Measurements from ENCODE around the gene KRT1. TPM values are rescaled to one million over a fixed set of nuclear protein-coding genes. Genes with fewer than 3 reads are reported as not detected.

Gene KRT1
- total RNA-seq, 2 donors from 2014 or later: 1.5 to 18.1 TPM

DNA sequence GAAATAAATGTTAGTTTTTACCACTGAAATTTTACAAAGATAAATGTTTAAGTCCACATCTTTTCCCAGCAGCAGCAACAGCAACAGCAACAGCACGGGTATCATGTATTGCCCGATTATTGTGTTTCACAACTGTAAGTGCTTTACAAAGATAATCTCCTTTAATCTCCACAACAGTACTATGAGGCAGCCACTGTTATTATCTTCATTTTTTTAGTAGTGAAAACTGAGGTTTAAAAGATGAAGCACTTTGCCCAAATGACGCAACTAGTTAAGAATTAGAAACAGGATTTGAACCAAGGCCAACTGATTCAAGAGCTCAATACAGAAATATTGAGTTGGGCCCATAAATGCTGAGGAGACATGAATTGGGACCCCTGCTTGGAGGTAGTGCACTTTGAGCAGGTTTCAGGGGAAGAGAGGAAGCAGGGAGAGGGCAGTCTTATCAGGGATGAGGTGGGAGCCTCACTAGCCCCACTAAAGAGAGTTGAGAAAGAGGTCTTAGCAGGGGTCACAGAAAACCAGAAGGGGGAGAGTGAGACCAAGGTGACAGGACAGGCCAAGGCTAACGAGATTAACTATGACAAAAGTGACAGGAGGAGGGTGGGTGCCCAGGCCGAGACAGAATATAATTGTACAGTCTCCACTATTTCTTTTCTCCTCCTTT, 43.5 kb downstream of the KRT1 start:
- 87% methylated on average over 5 of the region's 5 CpGs for WGBS
- TF ChIP-seq POLR2AphosphoS5 (IDR thresholded peaks at IDR 0.05) (no peak), POLR2A (IDR thresholded peaks at IDR 0.05) (no peak)
- TF ChIP-seq, protein P1, sequence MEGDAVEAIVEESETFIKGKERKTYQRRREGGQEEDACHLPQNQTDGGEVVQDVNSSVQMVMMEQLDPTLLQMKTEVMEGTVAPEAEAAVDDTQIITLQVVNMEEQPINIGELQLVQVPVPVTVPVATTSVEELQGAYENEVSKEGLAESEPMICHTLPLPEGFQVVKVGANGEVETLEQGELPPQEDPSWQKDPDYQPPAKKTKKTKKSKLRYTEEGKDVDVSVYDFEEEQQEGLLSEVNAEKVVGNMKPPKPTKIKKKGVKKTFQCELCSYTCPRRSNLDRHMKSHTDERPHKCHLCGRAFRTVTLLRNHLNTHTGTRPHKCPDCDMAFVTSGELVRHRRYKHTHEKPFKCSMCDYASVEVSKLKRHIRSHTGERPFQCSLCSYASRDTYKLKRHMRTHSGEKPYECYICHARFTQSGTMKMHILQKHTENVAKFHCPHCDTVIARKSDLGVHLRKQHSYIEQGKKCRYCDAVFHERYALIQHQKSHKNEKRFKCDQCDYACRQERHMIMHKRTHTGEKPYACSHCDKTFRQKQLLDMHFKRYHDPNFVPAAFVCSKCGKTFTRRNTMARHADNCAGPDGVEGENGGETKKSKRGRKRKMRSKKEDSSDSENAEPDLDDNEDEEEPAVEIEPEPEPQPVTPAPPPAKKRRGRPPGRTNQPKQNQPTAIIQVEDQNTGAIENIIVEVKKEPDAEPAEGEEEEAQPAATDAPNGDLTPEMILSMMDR (IDR thresholded peaks at IDR 0.05): no peak
- H3K4me1 ChIP-seq (replicated peaks): no peaks in the 10 kb centered on the region
- no peaks in the 10 kb centered on the region for H3K9me3 ChIP-seq
- no peaks in the 10 kb centered on the region for H3K27me3 ChIP-seq (replicated peaks; ENCODE audit: insufficient read depth)
- H3K4me3 ChIP-seq: no peak overlapping the region
- DNase-seq (ENCODE audit: low spot score): no peak
- no peak overlapping the region for H3K27ac ChIP-seq
- intact Hi-C loops (cut with DNase I): no loop called here
- H3K36me3 ChIP-seq: no peaks in the 10 kb centered on the region

DNA sequence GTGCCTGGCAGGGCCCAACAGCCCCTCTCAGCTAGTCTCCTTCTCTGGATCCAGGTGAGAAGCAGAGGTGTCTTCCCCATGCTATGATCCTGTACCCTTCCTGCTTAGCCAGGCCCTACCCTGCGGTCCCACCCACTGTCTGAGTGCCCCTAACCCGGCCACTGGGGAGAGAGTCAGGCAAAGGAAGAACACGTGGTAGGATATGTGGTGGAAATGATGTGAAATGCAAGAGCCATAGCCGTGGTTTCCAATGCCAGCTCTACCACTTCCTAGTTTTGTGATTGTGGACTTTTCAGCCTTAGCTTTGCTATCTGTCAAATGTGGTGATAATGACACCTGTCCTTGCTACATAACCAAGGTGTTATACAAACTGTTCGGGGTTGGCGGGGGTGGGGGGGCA, 44.0 kb downstream of the KRT1 start:
- 84% methylated on average over 6 of the region's 6 CpGs for whole genome bisulfite sequencing
- TF ChIP-seq POLR2A (IDR thresholded peaks at IDR 0.05): no peak
- TF ChIP-seq, protein P1 (IDR thresholded peaks at IDR 0.05): no peak
- no peak for TF ChIP-seq POLR2AphosphoS5 (IDR thresholded peaks at IDR 0.05)
- H3K9me3 ChIP-seq: no peaks in the 10 kb centered on the region
- no peaks in the 10 kb centered on the region for H3K36me3 ChIP-seq
- no peak for DNase-seq (ENCODE audit: low spot score)
- H3K27me3 ChIP-seq (replicated peaks; ENCODE audit: insufficient read depth): no peaks in the 10 kb centered on the region
- H3K4me1 ChIP-seq (replicated peaks): no peaks in the 10 kb centered on the region
- intact Hi-C loops (cut with DNase I): no loop called here
- no peak overlapping the region for H3K27ac ChIP-seq
- H3K4me3 ChIP-seq: no peak overlapping the region

DNA sequence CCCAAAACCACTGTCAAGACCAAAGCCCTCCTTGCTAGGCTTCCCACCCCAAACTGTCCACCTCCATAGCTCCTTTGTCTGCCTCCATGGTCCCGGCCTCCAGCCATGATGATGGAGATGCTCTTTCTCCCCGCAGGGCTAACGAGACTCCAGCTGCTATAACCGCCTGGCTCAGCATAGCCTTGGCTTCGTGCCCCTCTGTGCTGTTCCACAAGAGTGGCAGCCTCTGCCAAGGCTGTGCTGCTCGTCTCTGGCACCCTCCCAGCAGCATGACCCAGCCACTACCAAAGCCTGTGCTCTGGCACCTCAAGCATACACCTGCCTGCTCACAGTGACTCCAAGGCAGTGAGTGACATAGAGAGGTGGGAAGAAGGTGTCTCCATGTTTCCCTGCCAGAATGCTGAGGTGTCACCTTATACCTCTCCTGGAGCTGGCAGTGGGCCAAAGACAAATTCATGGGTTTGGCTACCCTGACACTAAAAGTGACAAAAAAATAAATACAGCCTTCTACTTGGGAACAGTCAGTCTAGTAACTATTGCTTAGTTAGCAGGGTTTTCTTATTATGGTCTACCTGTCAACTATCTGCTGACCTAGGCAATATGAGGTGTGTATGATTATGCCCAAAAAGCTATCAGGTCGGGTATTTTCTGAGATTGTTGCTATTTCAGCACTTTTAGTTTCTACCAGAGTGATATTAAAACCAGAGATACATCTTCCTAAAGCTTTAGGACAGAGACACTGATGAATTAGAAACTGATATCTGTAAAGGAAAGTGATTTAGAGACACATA, 45.7 kb downstream of the KRT1 start:
- H3K27ac ChIP-seq: no peak overlapping the region

DNA sequence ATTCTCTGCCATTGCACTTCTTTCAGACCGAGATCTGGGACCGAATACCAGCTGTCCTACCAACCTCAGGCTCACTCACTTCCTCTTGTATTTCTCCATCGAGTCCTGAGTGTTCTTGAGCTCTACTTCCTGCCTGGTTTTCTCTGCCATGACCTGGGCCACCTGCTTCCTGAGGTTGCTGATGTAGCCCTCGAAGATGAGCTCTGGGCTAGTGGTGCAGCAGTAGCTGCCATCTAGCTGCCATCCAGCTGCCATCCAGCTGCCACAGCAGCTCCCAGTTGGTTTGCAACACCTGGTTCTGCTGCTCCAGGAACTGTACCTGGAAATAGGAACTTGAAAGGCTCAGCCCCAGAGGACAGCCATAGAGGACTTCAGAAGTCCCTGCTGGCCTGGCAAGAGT, 46.8 kb downstream of the KRT1 start:
- no peak overlapping the region for H3K4me3 ChIP-seq
- WGBS: 85% methylated on average over 4 of the region's 4 CpGs
- TF ChIP-seq POLR2AphosphoS5 (IDR thresholded peaks at IDR 0.05): no peak
- TF ChIP-seq, protein P1 (IDR thresholded peaks at IDR 0.05): no peak
- TF ChIP-seq POLR2A (IDR thresholded peaks at IDR 0.05): no peak
- no peak for DNase-seq (ENCODE audit: low spot score)
- H3K9me3 ChIP-seq: no peaks in the 10 kb centered on the region
- peaks cover 2% of the 10 kb centered on the region for H3K27me3 ChIP-seq (replicated peaks; ENCODE audit: insufficient read depth)
- H3K36me3 ChIP-seq: no peaks in the 10 kb centered on the region
- H3K4me1 ChIP-seq (replicated peaks): no peaks in the 10 kb centered on the region
- intact Hi-C loops (cut with DNase I): no loop called here
- H3K27ac ChIP-seq: no peak overlapping the region

More for the DNA sequence above, 45.7 kb downstream of the KRT1 start:
- DNase-seq (ENCODE audit: low spot score): peak; percentile 80
- intact Hi-C loops (cut with DNase I): no loop called here
- H3K4me1 ChIP-seq (replicated peaks): no peaks in the 10 kb centered on the region
- H3K4me3 ChIP-seq: no peak overlapping the region
- H3K36me3 ChIP-seq: no peaks in the 10 kb centered on the region
- H3K9me3 ChIP-seq: no peaks in the 10 kb centered on the region
- no peaks in the 10 kb centered on the region for H3K27me3 ChIP-seq (replicated peaks; ENCODE audit: insufficient read depth)
- peak; percentile 59 for TF ChIP-seq POLR2AphosphoS5 (IDR thresholded peaks at IDR 0.05)
- no peak for TF ChIP-seq POLR2A (IDR thresholded peaks at IDR 0.05)
- 36% methylated on average over 6 of the region's 7 CpGs for WGBS

DNA sequence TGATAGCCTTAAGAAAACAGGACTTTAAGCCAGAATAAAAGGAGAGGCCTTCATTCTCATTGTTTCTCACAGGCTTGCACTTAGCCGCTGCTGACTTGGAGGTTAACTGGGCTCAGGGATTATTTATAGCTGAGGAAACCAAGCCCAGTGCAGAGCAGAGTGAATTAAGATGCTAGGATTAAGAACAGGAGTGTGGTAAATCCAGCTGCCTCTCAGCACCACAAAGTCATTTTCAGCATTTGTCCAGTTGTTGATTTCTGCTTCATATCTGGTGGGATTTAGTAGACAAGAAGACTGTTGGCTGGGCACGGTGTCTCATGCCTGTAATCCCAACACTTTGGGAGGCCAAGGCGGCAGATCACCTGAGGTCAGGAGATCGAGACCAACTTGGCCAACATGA, 47.6 kb downstream of the KRT1 start:
- no peaks in the 10 kb centered on the region for H3K36me3 ChIP-seq
- H3K27ac ChIP-seq: no peak overlapping the region
- intact Hi-C loops (cut with DNase I): no loop called here
- H3K27me3 ChIP-seq (replicated peaks; ENCODE audit: insufficient read depth): peaks cover 2% of the 10 kb centered on the region
- H3K4me3 ChIP-seq: no peak overlapping the region
- DNase-seq (ENCODE audit: low spot score): no peak
- no peaks in the 10 kb centered on the region for H3K9me3 ChIP-seq
- no peaks in the 10 kb centered on the region for H3K4me1 ChIP-seq (replicated peaks)
- TF ChIP-seq POLR2AphosphoS5 (IDR thresholded peaks at IDR 0.05) (no peak), POLR2A (IDR thresholded peaks at IDR 0.05) (no peak)
- TF ChIP-seq, protein P1 (IDR thresholded peaks at IDR 0.05): no peak
- WGBS: 69% methylated on average over 4 of the region's 4 CpGs

Data from prostate gland (tissue), 2 donors.